ENCODE results near the gene TCOF1. TPM values are rescaled to one million over a fixed set of nuclear protein-coding genes. Genes with fewer than 3 reads are reported as not detected.

Gene TCOF1
- polyA plus RNA-seq, 1 donor from 2014 or later: 26.4 TPM

DNA sequence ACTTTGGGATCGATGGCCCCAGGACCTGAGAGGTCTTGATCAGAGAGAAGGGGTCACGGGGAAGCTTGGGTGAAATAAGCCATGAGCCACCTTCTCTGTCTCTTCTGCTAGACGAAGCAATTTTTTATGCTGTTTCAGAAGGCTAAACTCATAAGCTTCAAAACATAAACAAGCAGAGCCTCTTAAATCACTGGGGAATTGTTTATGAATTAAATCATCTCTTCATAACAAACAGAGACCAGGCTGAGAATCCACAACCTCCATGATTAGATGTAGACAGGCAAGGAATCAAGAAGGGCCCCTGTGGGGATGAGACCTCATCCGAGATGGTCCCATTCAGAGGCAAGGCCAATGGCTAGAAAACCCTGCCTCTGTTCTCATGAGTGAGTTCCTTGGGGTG lies 21.7 kb upstream of the TCOF1 start:
- no peaks in the 10 kb centered on the region for H3K9me3 Mint-ChIP-seq
- no peaks in the 10 kb centered on the region for H3K36me3 Mint-ChIP-seq
- H3K4me3 Mint-ChIP-seq: no peak overlapping the region
- no peak overlapping the region for H3K27ac Mint-ChIP-seq
- peaks cover 1% of the 10 kb centered on the region for H3K27me3 Mint-ChIP-seq
- peaks cover 0 to 2% (median 0%) of the 10 kb centered on the region in 3 donors for H3K4me1 Mint-ChIP-seq

DNA sequence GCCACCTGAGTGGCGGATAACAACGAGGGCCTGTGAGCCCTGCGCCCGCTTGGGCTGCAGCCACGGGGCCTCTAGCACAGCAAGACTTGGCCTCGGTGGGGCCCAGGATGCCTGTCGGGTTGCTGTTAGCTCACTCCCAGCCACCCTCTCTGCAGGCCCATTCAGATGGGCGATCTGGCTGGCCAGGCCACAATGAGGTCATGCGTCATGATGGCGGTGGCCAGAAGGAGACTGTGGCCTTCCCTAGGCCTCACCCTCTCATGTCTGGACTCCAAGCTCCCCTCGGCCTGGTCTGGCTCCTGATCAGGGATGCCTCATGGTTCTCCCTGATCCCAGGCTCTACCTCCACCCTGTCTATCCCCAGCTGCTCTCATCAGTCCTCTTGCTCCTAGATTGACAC lies 19.0 kb upstream of the TCOF1 start:
- Mint-ChIP-seq H3K27ac (no peak overlapping the region), H3K9me3 (no peaks in the 10 kb centered on the region), H3K36me3 (no peaks in the 10 kb centered on the region), H3K4me1 (peaks cover 0 to 6% (median 6%) of the 10 kb centered on the region in 3 donors), H3K4me3 (no peak overlapping the region), H3K27me3 (peaks cover 1% of the 10 kb centered on the region)

DNA sequence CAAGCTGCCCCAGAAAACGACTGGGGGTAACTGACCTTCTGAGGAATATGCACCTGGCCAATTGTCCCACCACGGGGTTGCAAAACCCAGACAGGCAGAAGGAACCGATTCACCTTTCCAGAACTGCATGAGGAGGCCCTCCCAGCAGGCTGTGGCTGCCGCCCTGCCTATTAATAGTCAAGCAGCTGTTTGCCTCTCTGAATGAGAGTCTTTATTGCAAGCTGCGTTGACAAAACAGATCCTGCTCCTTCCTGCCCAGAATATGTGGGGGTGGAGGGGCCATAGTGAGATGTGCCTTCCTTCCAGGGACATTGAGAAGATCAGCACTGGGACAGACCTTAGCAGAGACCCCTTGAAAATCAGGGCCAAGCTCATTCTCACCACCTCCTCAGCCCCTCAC lies 18.3 kb upstream of the TCOF1 start:
- Mint-ChIP-seq H3K4me3 (no peak overlapping the region), H3K36me3 (no peaks in the 10 kb centered on the region), H3K4me1 (peaks cover 0 to 6% (median 6%) of the 10 kb centered on the region in 3 donors), H3K27me3 (peaks cover 1% of the 10 kb centered on the region), H3K27ac (no peak overlapping the region), H3K9me3 (no peaks in the 10 kb centered on the region)

- peaks cover 0 to 6% (median 6%) of the 10 kb centered on the region in 3 donors for H3K4me1 Mint-ChIP-seq
- H3K36me3 Mint-ChIP-seq: no peaks in the 10 kb centered on the region
- H3K27me3 Mint-ChIP-seq: peaks cover 4% of the 10 kb centered on the region
- H3K9me3 Mint-ChIP-seq: no peaks in the 10 kb centered on the region
- peak overlapping the region in 1 of 4 donors; percentile 62 for H3K4me3 Mint-ChIP-seq
- H3K27ac Mint-ChIP-seq: peak overlapping the region in 1 of 3 donors; percentile 57
Observed at GRCh38 chr5:150339841-150340240, 17.7 kb upstream of the TCOF1 start.

DNA sequence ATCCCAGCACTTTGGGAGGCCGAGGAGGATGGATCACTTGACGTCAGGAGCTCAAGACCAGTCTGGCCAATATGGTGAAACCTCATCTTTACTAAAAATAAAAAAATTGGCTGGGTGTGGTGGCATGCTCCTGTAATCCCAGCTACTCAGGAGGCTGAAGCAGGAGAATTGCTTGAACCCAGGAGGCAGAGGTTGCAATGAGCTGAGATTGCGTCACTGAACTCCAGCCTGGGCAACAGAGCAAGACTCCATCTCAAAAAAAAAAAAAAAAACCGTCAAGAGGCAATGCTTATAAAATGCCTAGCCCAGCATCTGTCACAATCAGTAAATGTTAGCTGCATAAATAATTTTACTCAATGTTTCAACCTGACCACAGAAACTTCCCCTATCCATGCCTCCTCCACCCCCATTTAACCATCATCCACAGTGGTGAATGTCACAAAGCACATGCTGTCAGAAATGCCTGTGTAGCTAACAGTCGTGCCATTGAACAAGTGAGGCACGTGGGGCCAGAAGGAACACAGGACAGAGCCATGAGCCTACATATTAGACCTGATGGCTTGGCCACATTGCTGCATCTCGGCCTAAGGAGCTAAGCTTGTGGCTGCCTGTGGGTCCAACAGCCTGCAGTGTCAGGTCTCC lies 16.8 kb upstream of the TCOF1 start:
- H3K9me3 Mint-ChIP-seq: no peaks in the 10 kb centered on the region
- no peaks in the 10 kb centered on the region for H3K36me3 Mint-ChIP-seq
- H3K4me1 Mint-ChIP-seq: peaks cover 0 to 6% (median 6%) of the 10 kb centered on the region in 3 donors
- peaks cover 4% of the 10 kb centered on the region for H3K27me3 Mint-ChIP-seq
- no peak overlapping the region for H3K4me3 Mint-ChIP-seq
- H3K27ac Mint-ChIP-seq: no peak overlapping the region

DNA sequence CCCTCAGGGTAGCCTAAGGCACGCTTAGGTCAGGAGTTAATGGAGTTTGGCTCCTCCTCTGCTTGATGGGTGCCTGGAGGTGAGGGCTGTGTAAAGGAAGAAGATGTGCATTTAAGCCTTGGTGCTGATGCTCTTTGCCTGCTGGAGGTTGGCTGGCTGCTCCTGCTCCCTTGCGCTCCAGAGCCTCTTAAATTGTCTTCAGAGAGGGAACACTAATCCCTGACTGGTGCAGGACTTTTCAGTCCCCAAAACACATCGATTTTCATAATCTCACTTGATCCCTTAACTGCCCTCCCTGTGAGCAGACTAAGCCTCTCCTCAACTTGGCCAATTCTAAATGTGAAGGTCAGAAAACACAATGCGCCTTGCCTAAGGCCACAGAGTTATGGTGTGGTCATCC lies 16.2 kb upstream of the TCOF1 start:
- no peaks in the 10 kb centered on the region for H3K36me3 Mint-ChIP-seq
- H3K4me1 Mint-ChIP-seq: peaks cover 0 to 6% (median 6%) of the 10 kb centered on the region in 3 donors
- H3K4me3 Mint-ChIP-seq: no peak overlapping the region
- H3K27ac Mint-ChIP-seq: no peak overlapping the region
- H3K9me3 Mint-ChIP-seq: no peaks in the 10 kb centered on the region
- peaks cover 4% of the 10 kb centered on the region for H3K27me3 Mint-ChIP-seq

DNA sequence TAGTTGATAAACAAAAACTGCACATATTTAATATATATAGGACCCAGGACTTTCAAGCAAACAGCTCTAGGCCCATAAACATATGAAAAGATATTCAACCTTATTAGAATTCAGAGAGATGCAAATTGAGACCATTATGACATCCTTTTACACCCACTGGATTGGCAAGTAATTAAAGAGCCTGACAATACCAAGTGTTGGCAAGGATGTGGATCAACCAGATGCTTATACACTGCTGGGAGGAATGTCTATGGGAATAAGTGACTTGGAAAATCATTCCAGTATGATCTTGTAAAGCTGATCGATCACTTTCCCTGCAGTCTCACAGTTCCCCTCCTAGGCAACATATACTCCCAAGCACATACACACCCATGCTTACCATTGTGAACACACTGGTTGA lies 15.5 kb upstream of the TCOF1 start:
- no peaks in the 10 kb centered on the region for H3K9me3 Mint-ChIP-seq
- no peaks in the 10 kb centered on the region for H3K36me3 Mint-ChIP-seq
- peaks cover 4% of the 10 kb centered on the region for H3K27me3 Mint-ChIP-seq
- H3K4me3 Mint-ChIP-seq: no peak overlapping the region
- peaks cover 0 to 6% (median 6%) of the 10 kb centered on the region in 3 donors for H3K4me1 Mint-ChIP-seq
- no peak overlapping the region for H3K27ac Mint-ChIP-seq

DNA sequence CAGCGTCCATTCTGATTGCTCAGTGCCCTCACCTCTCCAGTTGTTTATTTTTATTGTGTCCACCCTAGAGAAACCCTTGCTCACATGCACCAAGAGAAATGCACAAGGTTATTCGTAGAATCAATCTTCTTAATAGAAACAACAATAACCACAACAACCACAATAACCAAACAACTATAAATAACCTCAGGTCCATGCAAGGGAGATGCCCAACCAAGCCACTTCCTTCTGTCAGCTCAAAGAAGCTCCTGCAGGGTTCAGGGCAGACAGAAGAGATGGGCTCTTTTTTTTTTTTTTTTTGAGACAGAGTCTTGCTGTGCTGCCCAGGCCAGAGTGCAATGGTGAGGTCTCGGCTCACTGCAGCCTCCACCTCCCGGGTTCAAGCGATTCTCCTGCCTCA lies 14.9 kb upstream of the TCOF1 start:
- Mint-ChIP-seq H3K27me3 (peaks cover 4% of the 10 kb centered on the region), H3K4me1 (peaks cover 0 to 6% (median 6%) of the 10 kb centered on the region in 3 donors), H3K9me3 (no peaks in the 10 kb centered on the region), H3K4me3 (no peak overlapping the region), H3K36me3 (no peaks in the 10 kb centered on the region), H3K27ac (no peak overlapping the region)

DNA sequence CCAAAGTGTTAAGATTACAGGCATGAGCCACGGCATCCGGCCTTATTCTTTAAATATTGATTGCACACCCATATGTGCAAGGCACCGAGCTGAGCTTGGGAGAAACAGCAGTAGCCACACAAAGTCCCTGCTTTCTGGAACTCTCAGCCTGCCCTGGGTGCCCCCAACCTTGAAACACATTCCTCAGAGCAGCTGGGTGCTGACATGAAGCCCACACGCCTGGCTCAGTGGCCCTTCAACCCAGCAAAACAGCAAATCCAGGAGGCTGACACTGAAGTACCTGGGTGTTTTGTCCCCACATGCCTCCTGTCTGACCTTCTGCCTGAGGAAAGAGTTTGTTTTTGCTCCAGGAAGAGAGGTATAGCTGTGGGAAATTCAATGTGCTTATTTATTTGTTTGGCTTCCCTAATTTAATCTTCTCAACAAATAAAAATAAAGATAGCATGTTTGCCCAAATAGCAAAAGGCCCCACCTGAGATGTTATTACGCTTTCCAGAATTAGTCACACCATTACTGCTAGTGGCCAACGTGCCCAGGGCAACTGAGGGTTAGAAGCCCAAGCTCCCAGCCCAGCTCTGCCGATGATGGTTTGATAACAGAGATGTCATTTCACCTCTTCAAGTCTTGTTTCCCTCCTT lies 13.4 kb upstream of the TCOF1 start:
- peaks cover 0 to 6% (median 6%) of the 10 kb centered on the region in 3 donors for H3K4me1 Mint-ChIP-seq
- no peak overlapping the region for H3K4me3 Mint-ChIP-seq
- no peaks in the 10 kb centered on the region for H3K36me3 Mint-ChIP-seq
- peaks cover 3% of the 10 kb centered on the region for H3K27me3 Mint-ChIP-seq
- no peak overlapping the region for H3K27ac Mint-ChIP-seq
- H3K9me3 Mint-ChIP-seq: no peaks in the 10 kb centered on the region

- H3K4me1 Mint-ChIP-seq: peaks cover 3 to 10% (median 8%) of the 10 kb centered on the region in 3 donors
- H3K27ac Mint-ChIP-seq: no peak overlapping the region
- no peaks in the 10 kb centered on the region for H3K36me3 Mint-ChIP-seq
- H3K9me3 Mint-ChIP-seq: no peaks in the 10 kb centered on the region
- H3K4me3 Mint-ChIP-seq: no peak overlapping the region
- H3K27me3 Mint-ChIP-seq: peaks cover 3% of the 10 kb centered on the region
Observed at GRCh38 chr5:150345716-150346115, 11.8 kb upstream of the TCOF1 start.

GRCh38 chr5:150346592-150346991 lies 10.9 kb upstream of the TCOF1 start:
- H3K27ac Mint-ChIP-seq: peak overlapping the region in 1 of 3 donors; percentile 11
- H3K4me1 Mint-ChIP-seq: peaks cover 7 to 15% (median 11%) of the 10 kb centered on the region in 3 donors
- H3K4me3 Mint-ChIP-seq: no peak overlapping the region
- peaks cover 3% of the 10 kb centered on the region for H3K27me3 Mint-ChIP-seq
- no peaks in the 10 kb centered on the region for H3K36me3 Mint-ChIP-seq
- no peaks in the 10 kb centered on the region for H3K9me3 Mint-ChIP-seq

GRCh38 chr5:150347003-150347402 lies 10.5 kb upstream of the TCOF1 start:
- H3K4me3 Mint-ChIP-seq: no peak overlapping the region
- peaks cover 3% of the 10 kb centered on the region for H3K27me3 Mint-ChIP-seq
- peak overlapping the region in 1 of 3 donors; percentile 11 for H3K27ac Mint-ChIP-seq
- no peaks in the 10 kb centered on the region for H3K9me3 Mint-ChIP-seq
- no peaks in the 10 kb centered on the region for H3K36me3 Mint-ChIP-seq
- H3K4me1 Mint-ChIP-seq: peaks cover 7 to 15% (median 11%) of the 10 kb centered on the region in 3 donors

GRCh38 chr5:150347451-150347850 lies 10.0 kb upstream of the TCOF1 start:
- peaks cover 3% of the 10 kb centered on the region for H3K27me3 Mint-ChIP-seq
- H3K4me3 Mint-ChIP-seq: no peak overlapping the region
- H3K4me1 Mint-ChIP-seq: peaks cover 7 to 12% (median 9%) of the 10 kb centered on the region in 3 donors
- H3K9me3 Mint-ChIP-seq: no peaks in the 10 kb centered on the region
- no peaks in the 10 kb centered on the region for H3K36me3 Mint-ChIP-seq
- H3K27ac Mint-ChIP-seq: no peak overlapping the region

DNA sequence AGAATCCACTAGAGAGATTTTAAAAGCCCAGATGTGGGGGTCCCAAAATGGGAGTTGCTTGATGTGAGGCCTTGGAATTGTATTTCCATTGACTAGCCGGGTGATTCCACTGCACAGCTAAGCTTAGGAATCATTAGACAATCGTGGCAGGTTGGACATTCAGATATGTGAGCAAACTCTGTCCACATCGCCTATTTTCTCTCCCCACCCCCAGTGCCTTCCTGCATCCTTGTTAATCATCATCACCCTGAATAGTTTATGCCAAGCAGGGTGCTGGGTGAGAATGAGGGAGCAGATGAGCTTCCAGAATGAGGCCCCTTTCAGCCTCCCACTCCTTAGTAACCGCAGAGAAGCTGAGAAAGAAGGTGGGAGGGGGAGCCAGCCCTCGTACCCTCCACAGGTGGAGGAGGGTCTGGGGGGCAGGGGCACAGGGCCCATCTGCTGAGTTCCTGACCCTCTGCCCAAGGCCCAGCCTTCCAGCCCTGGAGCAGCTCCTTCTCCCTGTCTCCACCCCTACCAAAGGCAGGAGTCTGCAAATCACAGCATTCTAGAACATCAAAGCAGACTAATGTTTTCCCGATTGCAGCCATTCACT lies 7.7 kb upstream of the TCOF1 start:
- Mint-ChIP-seq H3K4me3 (no peak overlapping the region), H3K9me3 (no peaks in the 10 kb centered on the region), H3K4me1 (peaks cover 7 to 8% (median 7%) of the 10 kb centered on the region in 3 donors), H3K27ac (peak overlapping the region in 1 of 3 donors; percentile 4), H3K27me3 (no peaks in the 10 kb centered on the region), H3K36me3 (no peaks in the 10 kb centered on the region)

- Mint-ChIP-seq H3K9me3 (no peaks in the 10 kb centered on the region), H3K4me1 (peaks cover 7 to 8% (median 7%) of the 10 kb centered on the region in 3 donors), H3K36me3 (no peaks in the 10 kb centered on the region)
Observed at GRCh38 chr5:150350524-150351344, 6.8 kb upstream of the TCOF1 start.

More at GRCh38 chr5:150350524-150351344, 6.8 kb upstream of the TCOF1 start:
- no peaks in the 10 kb centered on the region for H3K27me3 Mint-ChIP-seq
- peak overlapping the region in 2 of 3 donors; percentile 36 to 61 for H3K27ac Mint-ChIP-seq
- peak overlapping the region in 2 of 4 donors; percentile 17 to 39 for H3K4me3 Mint-ChIP-seq

Data from IgD-negative memory B cell (primary cell).